Breast epithelium (tissue), 3 donors: ENCODE measurements around the gene TPSB2.
"Not testable (repeated sequence)": the region's sequence is repeated elsewhere in the genome, so short reads cannot be mapped to it uniquely, and the experiment has no call there.

Experiments used
- POLR2A ChIP-seq: fragments of 450-650 bp; IDR thresholded peaks from one replicate; pipeline ENCODE4 v1.6.1; 2016; ENCODE audit warnings: antibody characterized with exemption, mild to moderate bottlenecking, moderate library complexity
- TF ChIP-seq, protein P1 (sequence below), 3 donors: fragments of 450-650 bp; IDR thresholded peaks; one replicate each; pipeline ENCODE4 v1.5.1; 2016 to 2017; ENCODE audit warnings: antibody characterized with exemption in 3 of 3, mild to moderate bottlenecking in 3 of 3, moderate library complexity in 3 of 3

GRCh38 chr16:1239575-1239974 lies 9.6 kb upstream of the TPSB2 start:
- TF ChIP-seq, protein P1, sequence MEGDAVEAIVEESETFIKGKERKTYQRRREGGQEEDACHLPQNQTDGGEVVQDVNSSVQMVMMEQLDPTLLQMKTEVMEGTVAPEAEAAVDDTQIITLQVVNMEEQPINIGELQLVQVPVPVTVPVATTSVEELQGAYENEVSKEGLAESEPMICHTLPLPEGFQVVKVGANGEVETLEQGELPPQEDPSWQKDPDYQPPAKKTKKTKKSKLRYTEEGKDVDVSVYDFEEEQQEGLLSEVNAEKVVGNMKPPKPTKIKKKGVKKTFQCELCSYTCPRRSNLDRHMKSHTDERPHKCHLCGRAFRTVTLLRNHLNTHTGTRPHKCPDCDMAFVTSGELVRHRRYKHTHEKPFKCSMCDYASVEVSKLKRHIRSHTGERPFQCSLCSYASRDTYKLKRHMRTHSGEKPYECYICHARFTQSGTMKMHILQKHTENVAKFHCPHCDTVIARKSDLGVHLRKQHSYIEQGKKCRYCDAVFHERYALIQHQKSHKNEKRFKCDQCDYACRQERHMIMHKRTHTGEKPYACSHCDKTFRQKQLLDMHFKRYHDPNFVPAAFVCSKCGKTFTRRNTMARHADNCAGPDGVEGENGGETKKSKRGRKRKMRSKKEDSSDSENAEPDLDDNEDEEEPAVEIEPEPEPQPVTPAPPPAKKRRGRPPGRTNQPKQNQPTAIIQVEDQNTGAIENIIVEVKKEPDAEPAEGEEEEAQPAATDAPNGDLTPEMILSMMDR (IDR thresholded peaks at IDR 0.05) = not testable (repeated sequence)
- TF ChIP-seq POLR2A = not testable (repeated sequence)
